ENCODE measurements around the gene TATDN3.
A peak's percentile ranks its signal among the peaks of the same experiment; 100 is the strongest.
"Not testable (repeated sequence)": the region's sequence is repeated elsewhere in the genome, so short reads cannot be mapped to it uniquely, and the experiment has no call there.

The TATDN3 gene

DNA sequence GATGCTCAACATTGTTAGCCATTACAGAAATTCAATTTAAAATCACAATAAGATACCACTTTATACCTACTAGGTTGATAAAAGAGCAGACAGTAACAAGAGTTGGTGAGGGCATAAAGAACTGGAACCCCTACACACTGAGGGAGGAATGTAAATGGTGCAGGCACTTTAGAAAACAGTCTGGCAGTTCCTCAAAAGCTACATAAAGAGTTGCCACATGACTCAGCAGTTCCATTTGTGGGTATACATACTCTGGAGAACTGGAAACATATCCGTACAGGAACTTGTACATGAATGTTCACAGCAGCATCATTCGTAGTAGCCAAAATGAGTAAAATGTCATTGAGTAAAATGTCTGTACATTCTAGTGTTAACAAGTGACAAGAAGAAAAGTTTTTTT lies 17.1 kb upstream of the TATDN3 start:
- in situ Hi-C loops (cut with HindIII; ENCODE audit: low sequenced_read_pairs): no loop called here
- TF ChIP-seq, protein P1, sequence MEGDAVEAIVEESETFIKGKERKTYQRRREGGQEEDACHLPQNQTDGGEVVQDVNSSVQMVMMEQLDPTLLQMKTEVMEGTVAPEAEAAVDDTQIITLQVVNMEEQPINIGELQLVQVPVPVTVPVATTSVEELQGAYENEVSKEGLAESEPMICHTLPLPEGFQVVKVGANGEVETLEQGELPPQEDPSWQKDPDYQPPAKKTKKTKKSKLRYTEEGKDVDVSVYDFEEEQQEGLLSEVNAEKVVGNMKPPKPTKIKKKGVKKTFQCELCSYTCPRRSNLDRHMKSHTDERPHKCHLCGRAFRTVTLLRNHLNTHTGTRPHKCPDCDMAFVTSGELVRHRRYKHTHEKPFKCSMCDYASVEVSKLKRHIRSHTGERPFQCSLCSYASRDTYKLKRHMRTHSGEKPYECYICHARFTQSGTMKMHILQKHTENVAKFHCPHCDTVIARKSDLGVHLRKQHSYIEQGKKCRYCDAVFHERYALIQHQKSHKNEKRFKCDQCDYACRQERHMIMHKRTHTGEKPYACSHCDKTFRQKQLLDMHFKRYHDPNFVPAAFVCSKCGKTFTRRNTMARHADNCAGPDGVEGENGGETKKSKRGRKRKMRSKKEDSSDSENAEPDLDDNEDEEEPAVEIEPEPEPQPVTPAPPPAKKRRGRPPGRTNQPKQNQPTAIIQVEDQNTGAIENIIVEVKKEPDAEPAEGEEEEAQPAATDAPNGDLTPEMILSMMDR (IDR thresholded peaks at IDR 0.05; ENCODE audit: low read depth, low read length): no peak
- DNase-seq (ENCODE audit: low read depth, low spot score): peak; percentile 54
- H3K4me3 ChIP-seq (ENCODE audit: low read depth, low read length): no peak overlapping the region

DNA sequence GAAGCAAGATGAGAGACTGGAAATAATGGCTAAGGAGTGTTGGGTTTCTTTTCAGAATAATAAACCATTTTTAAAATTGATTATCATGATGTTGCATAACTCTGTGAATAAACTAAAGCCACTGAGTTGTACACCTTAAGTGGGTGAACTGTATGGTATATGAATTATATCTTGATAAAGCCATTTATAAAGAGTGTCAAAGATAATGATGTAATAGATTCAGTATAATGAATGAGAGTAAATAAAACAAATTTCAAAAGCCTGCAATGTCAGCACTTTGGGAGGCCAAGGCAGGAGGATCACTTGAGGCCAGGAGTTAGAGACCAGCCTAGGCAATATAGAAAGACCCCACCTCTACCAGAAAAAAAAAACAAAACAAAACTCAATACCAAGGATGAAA lies 16.5 kb upstream of the TATDN3 start:
- in situ Hi-C loops (cut with HindIII; ENCODE audit: low sequenced_read_pairs): no loop called here
- no peak overlapping the region for H3K4me3 ChIP-seq (ENCODE audit: low read depth, low read length)
- DNase-seq (ENCODE audit: low read depth, low spot score): no peak
- TF ChIP-seq, protein P1 (IDR thresholded peaks at IDR 0.05; ENCODE audit: low read depth, low read length): no peak

DNA sequence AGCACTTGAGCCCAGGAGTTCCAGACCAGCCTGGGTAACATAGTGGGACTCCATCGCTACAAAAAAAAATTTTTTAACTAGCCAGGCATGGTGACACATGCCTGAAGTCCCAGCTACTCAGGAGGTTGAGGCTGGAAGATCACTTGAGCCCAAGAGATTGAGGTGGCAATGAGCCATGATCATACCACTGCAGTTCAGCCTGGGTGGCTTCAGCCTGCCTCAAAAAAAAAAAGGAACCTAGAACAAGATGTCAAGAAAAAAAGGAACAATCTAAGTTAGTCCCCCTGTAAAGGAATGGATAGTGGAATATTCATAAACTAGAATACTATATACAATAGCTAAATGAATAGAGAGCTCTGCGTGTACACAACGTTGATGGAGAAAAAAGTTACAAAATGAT lies 14.5 kb upstream of the TATDN3 start:
- no peak overlapping the region for H3K4me3 ChIP-seq (ENCODE audit: low read depth, low read length)
- TF ChIP-seq, protein P1 (IDR thresholded peaks at IDR 0.05; ENCODE audit: low read depth, low read length): no peak
- in situ Hi-C loops (cut with HindIII; ENCODE audit: low sequenced_read_pairs): no loop called here
- DNase-seq (ENCODE audit: low read depth, low spot score): no peak

- H3K4me3 ChIP-seq (ENCODE audit: low read depth, low read length); in situ Hi-C loops (cut with HindIII; ENCODE audit: low sequenced_read_pairs): not testable (repeated sequence)
Observed at GRCh38 chr1:212779086-212779485, 12.6 kb upstream of the TATDN3 start.

DNA sequence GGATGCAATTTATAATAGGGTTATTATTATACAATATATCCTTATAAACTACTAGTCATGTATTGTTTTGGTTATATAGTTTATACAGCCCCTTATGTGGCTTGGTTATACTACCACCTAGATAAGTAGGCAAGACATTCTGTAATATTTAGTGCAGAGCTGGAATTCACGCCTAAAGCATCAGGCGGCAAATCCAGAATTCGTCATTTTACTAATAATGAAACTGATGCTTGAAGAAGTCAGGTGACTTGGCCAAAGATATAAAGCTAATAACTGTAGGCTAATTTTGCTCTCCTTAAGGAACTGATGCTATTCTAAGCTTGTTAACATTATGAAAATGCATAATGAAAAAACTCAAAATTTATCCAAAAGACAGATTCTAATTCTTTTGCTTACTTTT lies 10.9 kb upstream of the TATDN3 start:
- in situ Hi-C loops (cut with HindIII; ENCODE audit: low sequenced_read_pairs): no loop called here
- H3K4me3 ChIP-seq (ENCODE audit: low read depth, low read length): no peak overlapping the region
- no peak for DNase-seq (ENCODE audit: low read depth, low spot score)
- TF ChIP-seq, protein P1 (IDR thresholded peaks at IDR 0.05; ENCODE audit: low read depth, low read length): no peak

More at GRCh38 chr1:212779086-212779485, 12.6 kb upstream of the TATDN3 start:
- DNase-seq (ENCODE audit: low read depth, low spot score): not testable (repeated sequence)

GRCh38 chr1:212781225-212781624 lies 10.5 kb upstream of the TATDN3 start:
- TF ChIP-seq, protein P1 (IDR thresholded peaks at IDR 0.05; ENCODE audit: low read depth, low read length): no peak
- H3K4me3 ChIP-seq (ENCODE audit: low read depth, low read length): no peak overlapping the region
- in situ Hi-C loops (cut with HindIII; ENCODE audit: low sequenced_read_pairs): no loop called here
- no peak for DNase-seq (ENCODE audit: low read depth, low spot score)

DNA sequence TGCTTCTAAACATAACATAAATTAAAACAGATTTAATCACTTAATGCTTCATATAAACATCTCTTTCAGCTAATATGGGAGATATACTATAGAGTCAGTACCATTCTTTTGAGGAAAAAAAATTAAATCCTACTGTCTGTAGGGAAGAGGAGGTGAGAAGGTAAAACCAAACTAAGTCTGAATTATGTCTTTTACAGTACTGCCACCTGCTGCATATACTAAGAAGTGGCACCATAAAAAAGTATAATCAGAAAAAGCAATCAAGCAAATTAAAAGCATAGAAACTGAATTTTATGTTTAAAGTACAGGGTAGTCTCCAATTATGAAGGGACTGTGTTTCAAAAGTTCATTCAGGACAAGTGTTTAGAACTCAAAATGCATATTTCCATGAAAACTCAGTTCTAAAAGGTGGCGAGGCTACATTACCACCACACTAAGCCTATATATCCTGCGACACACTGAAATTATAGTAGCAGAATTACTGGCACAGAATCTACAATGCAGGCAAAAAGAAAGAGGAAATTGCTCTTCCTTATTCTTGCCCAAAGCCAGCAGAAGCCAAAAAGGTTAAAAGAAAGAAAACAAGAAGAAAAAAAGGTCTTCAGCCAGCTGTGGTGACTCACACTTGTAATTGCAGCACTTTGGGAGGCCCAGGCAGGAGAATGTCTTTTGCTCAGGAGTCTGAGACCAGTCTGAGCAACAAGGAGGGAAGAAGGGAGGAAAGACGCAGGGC lies 9.1 kb upstream of the TATDN3 start:
- H3K4me3 ChIP-seq (ENCODE audit: low read depth, low read length): no peak overlapping the region
- TF ChIP-seq, protein P1 (IDR thresholded peaks at IDR 0.05; ENCODE audit: low read depth, low read length): peak; percentile 54
- peak; percentile 62 for DNase-seq (ENCODE audit: low read depth, low spot score)
- in situ Hi-C loops (cut with HindIII; ENCODE audit: low sequenced_read_pairs): no loop called here

Measured in astrocyte of the spinal cord (primary cell).